ENCODE data around the gene CKS2. TPM values are rescaled to one million over a fixed set of nuclear protein-coding genes. Genes with fewer than 3 reads are reported as not detected.

Gene CKS2
- total and polyA plus RNA-seq, 2 experiments from 2014 or later = 512 to 1,783 TPM

DNA sequence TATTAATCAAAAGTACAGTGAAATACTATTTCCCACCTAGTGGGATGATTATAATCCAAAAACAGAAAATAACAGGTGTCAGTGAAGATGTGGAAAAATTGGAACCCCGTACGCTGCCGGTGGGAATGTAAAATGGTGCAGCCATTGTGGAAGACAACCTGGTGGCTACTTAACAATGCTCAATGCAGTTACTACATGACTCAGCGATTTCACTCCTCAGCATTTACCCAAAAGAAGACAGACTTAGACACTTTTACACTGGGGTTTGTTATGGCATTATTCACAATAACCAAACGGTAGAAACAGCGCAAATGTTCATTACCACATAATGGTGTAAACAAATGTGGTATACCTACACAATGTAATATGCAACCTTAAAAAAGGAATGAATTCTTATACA lies 31.2 kb downstream of the CKS2 start (continued):
- TF ChIP-seq ZNF462 (CRISPR knock-in tag; IDR thresholded peaks at IDR 0.05) = no peak
- TF ChIP-seq, protein P1, sequence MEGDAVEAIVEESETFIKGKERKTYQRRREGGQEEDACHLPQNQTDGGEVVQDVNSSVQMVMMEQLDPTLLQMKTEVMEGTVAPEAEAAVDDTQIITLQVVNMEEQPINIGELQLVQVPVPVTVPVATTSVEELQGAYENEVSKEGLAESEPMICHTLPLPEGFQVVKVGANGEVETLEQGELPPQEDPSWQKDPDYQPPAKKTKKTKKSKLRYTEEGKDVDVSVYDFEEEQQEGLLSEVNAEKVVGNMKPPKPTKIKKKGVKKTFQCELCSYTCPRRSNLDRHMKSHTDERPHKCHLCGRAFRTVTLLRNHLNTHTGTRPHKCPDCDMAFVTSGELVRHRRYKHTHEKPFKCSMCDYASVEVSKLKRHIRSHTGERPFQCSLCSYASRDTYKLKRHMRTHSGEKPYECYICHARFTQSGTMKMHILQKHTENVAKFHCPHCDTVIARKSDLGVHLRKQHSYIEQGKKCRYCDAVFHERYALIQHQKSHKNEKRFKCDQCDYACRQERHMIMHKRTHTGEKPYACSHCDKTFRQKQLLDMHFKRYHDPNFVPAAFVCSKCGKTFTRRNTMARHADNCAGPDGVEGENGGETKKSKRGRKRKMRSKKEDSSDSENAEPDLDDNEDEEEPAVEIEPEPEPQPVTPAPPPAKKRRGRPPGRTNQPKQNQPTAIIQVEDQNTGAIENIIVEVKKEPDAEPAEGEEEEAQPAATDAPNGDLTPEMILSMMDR (conservative IDR thresholded peaks at IDR 0.05; ENCODE audit: low read depth in 2 of 2) = no peak
- TF ChIP-seq ZNF331 (CRISPR knock-in tag; IDR thresholded peaks at IDR 0.05; ENCODE audit: low read depth) = no peak
- no peak for TF ChIP-seq STAT1 (IDR thresholded peaks at IDR 0.05; ENCODE audit: unreplicated experiment)

DNA sequence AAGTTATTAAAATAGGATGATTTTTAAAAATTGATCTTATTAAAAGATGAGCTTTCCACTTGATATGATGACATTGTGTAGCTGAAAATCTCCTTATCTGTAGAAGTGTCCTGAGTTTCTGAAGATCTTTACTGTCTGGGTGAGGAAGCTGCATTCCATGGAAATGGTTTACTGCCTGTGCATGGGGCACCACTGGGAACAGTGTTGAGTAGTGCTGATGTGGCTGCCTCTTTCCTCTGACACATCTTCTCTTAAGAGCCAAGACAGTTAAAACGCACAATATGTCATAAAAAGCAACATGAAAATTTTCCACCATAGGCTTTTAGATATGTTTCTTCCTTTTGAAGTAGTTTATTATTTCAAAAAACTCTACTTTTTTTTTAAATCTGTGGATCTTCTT lies 32.0 kb downstream of the CKS2 start:
- no peak overlapping the region for H3K27ac ChIP-seq (ENCODE audit: low read depth)
- peaks cover 44% of the 10 kb centered on the region; the same call in 1 of the 2 replicates for H3K36me3 ChIP-seq (ENCODE audit: insufficient read depth)
- H3K36me3 Mint-ChIP-seq (ENCODE audit: low read depth) = peaks cover 92% of the 10 kb centered on the region
- H3K9me3 Mint-ChIP-seq = no peaks in the 10 kb centered on the region
- H3K27me3 Mint-ChIP-seq (ENCODE audit: insufficient read depth, low read depth, poor library complexity) = peaks cover under 1% of the 10 kb centered on the region
- no peak overlapping the region for H3K4me3 Mint-ChIP-seq
- H3K4me1 ChIP-seq (ENCODE audit: insufficient read depth) = no peaks in the 10 kb centered on the region
- peaks cover 11% of the 10 kb centered on the region for H3K79me2 ChIP-seq (replicated peaks; ENCODE audit: insufficient read depth)
- no peak for ATAC-seq
- H3K4me2 ChIP-seq = no peak overlapping the region
- no peak overlapping the region for H3K4me3 ChIP-seq
- no peaks in the 10 kb centered on the region for H3F3A ChIP-seq (replicated peaks; ENCODE audit: low read depth)
- peaks cover 15% of the 10 kb centered on the region for H4K20me1 ChIP-seq (replicated peaks; ENCODE audit: insufficient read depth)
- DNase-seq (ENCODE audit: low spot score) = no peak
- H3K27ac Mint-ChIP-seq = no peak overlapping the region
- no peaks in the 10 kb centered on the region for H3K4me1 Mint-ChIP-seq
- no peaks in the 10 kb centered on the region for H3K27me3 ChIP-seq (ENCODE audit: insufficient read depth)
- H3K9me2 ChIP-seq (ENCODE audit: insufficient read depth) = no peaks in the 10 kb centered on the region
- no peak overlapping the region for H2AFZ ChIP-seq
- TF ChIP-seq, protein P2, sequence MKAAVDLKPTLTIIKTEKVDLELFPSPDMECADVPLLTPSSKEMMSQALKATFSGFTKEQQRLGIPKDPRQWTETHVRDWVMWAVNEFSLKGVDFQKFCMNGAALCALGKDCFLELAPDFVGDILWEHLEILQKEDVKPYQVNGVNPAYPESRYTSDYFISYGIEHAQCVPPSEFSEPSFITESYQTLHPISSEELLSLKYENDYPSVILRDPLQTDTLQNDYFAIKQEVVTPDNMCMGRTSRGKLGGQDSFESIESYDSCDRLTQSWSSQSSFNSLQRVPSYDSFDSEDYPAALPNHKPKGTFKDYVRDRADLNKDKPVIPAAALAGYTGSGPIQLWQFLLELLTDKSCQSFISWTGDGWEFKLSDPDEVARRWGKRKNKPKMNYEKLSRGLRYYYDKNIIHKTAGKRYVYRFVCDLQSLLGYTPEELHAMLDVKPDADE (IDR thresholded peaks at IDR 0.05) = no peak
- TF ChIP-seq REST (IDR thresholded peaks at IDR 0.05; ENCODE audit: unreplicated experiment) = no peak
- no peak for TF ChIP-seq ZNF114 (CRISPR knock-in tag; IDR thresholded peaks at IDR 0.05)
- no peak for TF ChIP-seq ZNF331 (CRISPR knock-in tag; IDR thresholded peaks at IDR 0.05; ENCODE audit: low read depth)
- no peak for TF ChIP-seq JUNB (IDR thresholded peaks at IDR 0.05; ENCODE audit: unreplicated experiment)
- no peak for TF ChIP-seq NANOG (IDR thresholded peaks at IDR 0.05; ENCODE audit: borderline replicate concordance)
- no peak for TF ChIP-seq STAT1 (IDR thresholded peaks at IDR 0.05; ENCODE audit: unreplicated experiment)
- TF ChIP-seq EZH2 (IDR thresholded peaks at IDR 0.05; ENCODE audit: low read depth, unreplicated experiment) = no peak
- no peak for TF ChIP-seq POLR2AphosphoS5 (IDR thresholded peaks at IDR 0.05; ENCODE audit: low read depth)
- no peak for TF ChIP-seq EZH2phosphoT487 (IDR thresholded peaks at IDR 0.05; ENCODE audit: unreplicated experiment)
